HepG2 (cell line): Measurements from ENCODE around the gene NID2. TPM values are rescaled to one million over a fixed set of nuclear protein-coding genes. Genes with fewer than 3 reads are reported as not detected.

Experiments
- ATAC-seq: fragments of 200-7000 bp; cut with Tn5 transposase; 3 replicates; pipeline ENCODE4 v1.9.1; 2020; ENCODE audit warnings: mild to moderate bottlenecking, moderate library complexity
- BruUV-seq: library from RNA; stranded (reverse); fragments of 400-500 nt; replicated peaks from 2 replicates; lab custom pipeline; 2021; lab: Mats Ljungman, UMichigan
- CTCF ChIA-PET: fragments of 300-600 bp; formaldehyde crosslinking; extraction: SDS; loops from one replicate; lab custom pipeline; 2021; ENCODE audit warnings: low total read pairs, inconsistent platforms, low intra/inter-chr PET ratio; lab: Yijun Ruan, JAX
- POLR2A ChIA-PET: fragments of 350-600 bp; sonication (Branson Sonifier 250); formaldehyde crosslinking; loops from one replicate; lab custom pipeline; 2020; ENCODE audit warnings: antibody characterized with exemption, inconsistent platforms; lab: Yijun Ruan, JAX
- DNase-seq: peaks from one replicate; pipeline ENCODE4 v3.0.0-alpha.2; 2015; ENCODE audit warnings: low spot score
- FAIRE-seq: peaks from 3 replicates; lab custom pipeline; 2011; peaks lifted over from hg19 to GRCh38; lab: Jason Lieb, UNC
- H2AFZ ChIP-seq: one replicate; pipeline ENCODE4 v1.6.1; 2011; ENCODE audit warnings: low read length, inconsistent platforms
- H3K27ac ChIP-seq: fragments of 300-600 bp; 3 replicates; pipeline ENCODE4 v1.8.0; 2011; ENCODE audit warnings: mixed run types, mild to moderate bottlenecking, mixed read lengths, low read length, inconsistent platforms; ENCODE audit not compliant: insufficient read depth; ENCODE audit errors: extremely low read length
- H3K27me3 ChIP-seq, 2 experiments: fragments of 200-600 bp in 1 of 2; 2 replicates in 1 of 2; 3 replicates in 1 of 2; pipeline versions ENCODE4 v1.6.0 to v1.8.0; 2011; ENCODE audit warnings: low read length in 2 of 2, mild to moderate bottlenecking in 2 of 2, moderate library complexity in 2 of 2, inconsistent platforms in 1 of 2; ENCODE audit not compliant: insufficient read depth in 2 of 2, control insufficient read depth in 1 of 2
- H3K36me3 ChIP-seq, 2 experiments: fragments of 200-600 bp in 1 of 2; replicated peaks in 1 of 2; 2 replicates in 1 of 2; 3 replicates in 1 of 2; pipeline versions ENCODE4 v1.5.1 to v1.8.0; 2011; ENCODE audit warnings: low read length in 2 of 2, inconsistent platforms in 1 of 2; ENCODE audit not compliant: insufficient read depth in 2 of 2, control insufficient read depth in 1 of 2
- H3K4me1 ChIP-seq: 2 replicates; pipeline ENCODE4 v1.5.1; 2012; ENCODE audit warnings: low read length, inconsistent platforms; ENCODE audit not compliant: insufficient read depth
- H3K4me2 ChIP-seq: 2 replicates; pipeline ENCODE4 v1.6.0; 2011; ENCODE audit warnings: low read depth, low read length, inconsistent platforms
- H3K4me3 ChIP-seq, 3 experiments: fragments of 200-600 bp in 1 of 3; sonication (generic), shearing (Covaris generic) in 1 of 3; replicated peaks in 1 of 3; 2 replicates each; pipeline ENCODE4 v1.5.1; 2011 to 2016; ENCODE audit warnings: low read length in 3 of 3, inconsistent platforms in 2 of 3, low read depth in 2 of 3, mild to moderate bottlenecking in 2 of 3, control low read depth in 1 of 3, mixed read lengths in 1 of 3; ENCODE audit not compliant: insufficient read depth in 1 of 3
- H3K79me2 ChIP-seq: one replicate; pipeline ENCODE4 v1.6.1; 2011; ENCODE audit warnings: low read length, inconsistent platforms; ENCODE audit not compliant: insufficient read depth
- H3K9ac ChIP-seq: 2 replicates; pipeline ENCODE4 v1.6.0; 2011; ENCODE audit warnings: mild to moderate bottlenecking, low read depth, low read length, inconsistent platforms; ENCODE audit not compliant: insufficient read depth
- H3K9me3 ChIP-seq: 2 replicates; pipeline ENCODE4 v1.5.1; 2012; ENCODE audit warnings: mild to moderate bottlenecking, low read length
- H4K20me1 ChIP-seq: 2 replicates; pipeline ENCODE4 v1.6.0; 2011; ENCODE audit warnings: inconsistent platforms, mild to moderate bottlenecking, low read length, moderate library complexity; ENCODE audit not compliant: insufficient read depth
- FOXA1 ChIP-seq, 2 experiments: fragments of 450-650 bp in 1 of 2; sonication (generic) in 1 of 2; formaldehyde crosslinking in 1 of 2; IDR thresholded peaks; 2 replicates each; pipeline versions ENCODE4 v1.4.0 to v1.6.1; 2016 to 2020; ENCODE audit warnings: missing genetic modification reagents in 1 of 2
- FOXP1 ChIP-seq, 2 experiments: fragments of 450-650 bp in 1 of 2; IDR thresholded peaks; 2 replicates each; pipeline ENCODE4 v1.6.1; 2017 to 2018; ENCODE audit warnings: antibody characterized with exemption in 1 of 2
- GTF2F1 ChIP-seq: fragments of 150-350 bp; IDR thresholded peaks from 2 replicates; pipeline ENCODE4 v1.6.1; 2014; ENCODE audit warnings: low read length
- PHF20 ChIP-seq: sonication (generic); formaldehyde crosslinking; IDR thresholded peaks from 2 replicates; pipeline ENCODE4 v1.5.0; 2020; ENCODE audit warnings: mild to moderate bottlenecking, missing genetic modification reagents
- REST ChIP-seq, 2 experiments: IDR thresholded peaks; 2 replicates each; pipeline ENCODE4 v1.6.1; 2011 to 2012; ENCODE audit warnings: low read length in 2 of 2, borderline replicate concordance in 1 of 2, low read depth in 1 of 2, mild to moderate bottlenecking in 1 of 2, moderate library complexity in 1 of 2
- RFXAP ChIP-seq: sonication (generic); formaldehyde crosslinking; IDR thresholded peaks from 2 replicates; pipeline ENCODE4 v1.4.0; 2020; ENCODE audit warnings: missing genetic modification reagents, borderline replicate concordance
- TEAD2 ChIP-seq: sonication (generic); formaldehyde crosslinking; IDR thresholded peaks from 2 replicates; pipeline ENCODE4 v1.9.0; 2021; ENCODE audit warnings: missing genetic modification reagents
- ZFP36L2 ChIP-seq: sonication (generic); formaldehyde crosslinking; IDR thresholded peaks from 2 replicates; pipeline ENCODE4 v1.4.0; 2020; ENCODE audit warnings: missing genetic modification reagents
- ZNF18 ChIP-seq: sonication (generic); formaldehyde crosslinking; IDR thresholded peaks from 2 replicates; pipeline ENCODE4 v1.8.0; 2022; ENCODE audit warnings: mild to moderate bottlenecking, missing genetic modification reagents; ENCODE audit not compliant: insufficient replicate concordance
- ZNF549 ChIP-seq: sonication (generic); formaldehyde crosslinking; IDR thresholded peaks from 2 replicates; pipeline ENCODE4 v1.5.0; 2020; ENCODE audit warnings: missing genetic modification reagents
- ZNF776 ChIP-seq: sonication (generic); formaldehyde crosslinking; IDR thresholded peaks from 2 replicates; pipeline ENCODE4 v1.4.0; 2020; ENCODE audit warnings: mild to moderate bottlenecking, missing genetic modification reagents
- WGBS: methylation state at CpG from one replicate; pipeline ENCODE4 v1.1.6; 2017; ENCODE audit warnings: low lambda C conversion rate; 5-methylcytosine and 5-hydroxymethylcytosine counted together
- in situ Hi-C: cut with HindIII; loops from 2 replicates; pipeline ENCODE4 v1.10.0; 2017; ENCODE audit warnings: low pct_unique_long_range_greater_than_20kb; ENCODE audit not compliant: extremely low pct_ligation_motif_present
- intact Hi-C: fragments of 100-400 bp; cut with micrococcal nuclease; formaldehyde crosslinking; loops from one replicate; pipeline ENCODE4 v1.10.0; 2022; ENCODE audit not compliant: unreplicated experiment
- polyA plus RNA-seq, 8 experiments: library from polyadenylated mRNA; depleted of rRNA in 3 of 8; stranded (reverse) in 7 of 8; unstranded in 1 of 8; fragments of >200 nt; fragmentation: Illumina TruSeq in 4 of 8; extraction: Trizol in 4 of 8; gene quantifications; 2 replicates each; pipeline versions ENCODE4 v1.2.1 to v1.2.3, GENCODE V29; 2011 to 2016; ENCODE audit warnings: low read depth in 4 of 8, missing spikeins in 1 of 8, mixed read lengths in 1 of 8; ENCODE audit not compliant: insufficient read depth in 1 of 8
- total RNA-seq, 5 experiments: library from RNA; depleted of rRNA; stranded (reverse); fragments of >200 nt; fragmentation: Illumina TruSeq; extraction: Trizol; gene quantifications; 2 replicates each; pipeline ENCODE4 v1.2.3, GENCODE V29; 2016; ENCODE audit warnings: low read depth in 1 of 5
- TF ChIP-seq, protein P1 (sequence below): sonication (generic); formaldehyde crosslinking; IDR thresholded peaks from 2 replicates; pipeline ENCODE4 v1.5.0; 2020; ENCODE audit warnings: missing genetic modification reagents

Gene NID2
- total and polyA plus RNA-seq, 2 of the 13 experiments (the other 11 are each of a cell fraction or from before 2014, with no cell fraction given): 0.11 TPM; not detected in 1

GRCh38 chr14:52003324-52003723, 65.5 kb downstream of the NID2 start:
- Histone ChIP-seq H3K4me3 (no peak overlapping the region), H3K4me2 (no peak overlapping the region), H2AFZ (no peak overlapping the region), H3K27ac (no peak overlapping the region), H3K79me2 (no peaks in the 10 kb centered on the region), H4K20me1 (no peaks in the 10 kb centered on the region), H3K4me1 (0 out of 2 replicates have a peak, but pooled peaks cover 6% of the 10 kb centered on the region), H3K27me3 (no peaks in the 10 kb centered on the region), H3K36me3 (peaks cover 26 to 89% of the 10 kb centered on the region in 2 experiments), H3K9me3 (no peaks in the 10 kb centered on the region), H3K9ac (no peak overlapping the region)
- ChIA-PET POLR2A (no interaction called here), CTCF (no interaction called here)
- ATAC-seq: no peak
- DNase-seq: no peak
- intact Hi-C loops (no loop called here), in situ Hi-C loops (no loop called here)
- no peak for TF ChIP-seq RFXAP (CRISPR knock-in tag)
- TF ChIP-seq ZNF18 (CRISPR knock-in tag): no peak
- TF ChIP-seq PHF20 (CRISPR knock-in tag): no peak
- TF ChIP-seq GTF2F1: no peak
- TF ChIP-seq ZNF549 (CRISPR knock-in tag): no peak
- TF ChIP-seq ZFP36L2 (CRISPR knock-in tag): no peak
- TF ChIP-seq FOXA1 (IDR thresholded peaks at IDR 0.05): no peak
- TF ChIP-seq FOXA1 (CRISPR knock-in tag; IDR thresholded peaks at IDR 0.05): no peak
- TF ChIP-seq TEAD2: no peak
- no peak for TF ChIP-seq REST (IDR thresholded peaks at IDR 0.05; ENCODE audit: borderline replicate concordance in 1 of 2, low read depth in 1 of 2, low read length in 2 of 2)
- TF ChIP-seq, protein P1, sequence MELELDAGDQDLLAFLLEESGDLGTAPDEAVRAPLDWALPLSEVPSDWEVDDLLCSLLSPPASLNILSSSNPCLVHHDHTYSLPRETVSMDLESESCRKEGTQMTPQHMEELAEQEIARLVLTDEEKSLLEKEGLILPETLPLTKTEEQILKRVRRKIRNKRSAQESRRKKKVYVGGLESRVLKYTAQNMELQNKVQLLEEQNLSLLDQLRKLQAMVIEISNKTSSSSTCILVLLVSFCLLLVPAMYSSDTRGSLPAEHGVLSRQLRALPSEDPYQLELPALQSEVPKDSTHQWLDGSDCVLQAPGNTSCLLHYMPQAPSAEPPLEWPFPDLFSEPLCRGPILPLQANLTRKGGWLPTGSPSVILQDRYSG (CRISPR knock-in tag): no peak
- no peak for TF ChIP-seq FOXP1 (IDR thresholded peaks at IDR 0.05)
- TF ChIP-seq FOXP1 (CRISPR knock-in tag; IDR thresholded peaks at IDR 0.05): no peak
- no peak for TF ChIP-seq ZNF776
- FAIRE-seq: no peak
- no TSS peak for BruUV-seq
- 97% methylated on average over 3 of the region's 3 CpGs for WGBS
